Lung microvascular endothelial cell (primary cell): ENCODE data around the gene GLB1L2. TPM values are rescaled to one million over a fixed set of nuclear protein-coding genes. Genes with fewer than 3 reads are reported as not detected.

Source experiments
- DNase-seq, 2 donors: peaks; one replicate each; pipeline versions ENCODE4 v3.0.0 to v3.0.0-alpha.2; 2010; ENCODE audit warnings: low read depth in 2 of 2
- total RNA-seq: library from RNA; depleted of rRNA; stranded (reverse); fragments of >200 nt; gene quantifications from 2 replicates; pipeline ENCODE4 v1.2.1, GENCODE V29; 2014

GLB1L2 gene
- total RNA-seq, 1 donor from 2014 or later, result under 0.01 TPM

DNA sequence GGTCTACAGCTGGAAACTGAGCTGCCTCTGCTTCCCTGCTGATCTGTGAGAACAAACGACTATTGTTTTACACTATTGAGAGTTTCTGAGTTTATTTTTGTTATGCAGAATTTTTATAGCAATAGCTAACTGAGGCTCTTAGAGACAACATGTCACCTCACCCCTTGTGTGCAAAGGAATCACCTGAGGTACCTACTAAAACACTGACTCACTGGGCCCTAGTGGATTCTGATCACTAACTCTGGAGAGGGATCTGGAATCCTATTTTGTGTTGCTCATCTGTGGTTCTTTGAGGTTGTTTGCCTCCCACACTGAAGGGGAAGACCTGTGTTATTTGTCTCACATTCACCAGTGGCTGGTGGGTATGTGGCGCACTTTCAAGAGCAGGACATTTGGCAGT is 93.6 kb downstream of the GLB1L2 start:
- DNase-seq, result no peak

Other genes with a start within 250 kb of the GLB1L2 start
- 12.7 and 14.4 TPM in 2 replicates for gene NCAPD3, start 108.0 kb upstream of the GLB1L2 start, total RNA-seq
- 21.1 and 22.6 TPM in 2 replicates for gene VPS26B, start 107.3 kb upstream of the GLB1L2 start, total RNA-seq
- 40.5 and 43.6 TPM in 2 replicates for gene THYN1, start 78.6 kb upstream of the GLB1L2 start, total RNA-seq
- gene ACAD8, start 78.4 kb upstream of the GLB1L2 start, total RNA-seq, result 14.4 and 18.7 TPM in 2 replicates
- gene GLB1L3, start 55.6 kb upstream of the GLB1L2 start, total RNA-seq, result not detected in 2 replicates
- gene B3GAT1, start 80.3 kb downstream of the GLB1L2 start, total RNA-seq, result not detected in 2 replicates